Right lobe of liver (tissue), 4 donors: Measurements from ENCODE around the gene NR3C2.

Experiments
- CTCF ChIP-seq, 4 donors: fragments of 200-600 bp in 3 of 4; fragments of 450-650 bp in 1 of 4; IDR thresholded peaks; one replicate each; pipeline versions ENCODE4 v1.5.1 to v1.8.0; 2016 to 2022; ENCODE audit warnings: antibody characterized with exemption in 4 of 4, mild to moderate bottlenecking in 2 of 4
- POLR2A ChIP-seq: fragments of 450-650 bp; IDR thresholded peaks from one replicate; pipeline ENCODE4 v1.6.1; 2017; ENCODE audit warnings: antibody characterized with exemption, mild to moderate bottlenecking
- donor health status: DM: no; HTN: no; CAD: no.
- donor health status: DM: no; HTN: no; CAD: no.
- donor health status: DM: no; HTN: yes; CAD: no.

- peak; percentile 13 to 35 (median 22) for TF ChIP-seq CTCF (IDR thresholded peaks at IDR 0.05)
- no peak for TF ChIP-seq POLR2A
Measured at GRCh38 chr4:148415500-148415899, 26.7 kb downstream of the NR3C2 start.
